Bronchial epithelial cell (primary cell): ENCODE results near the gene HIVEP3. TPM values are rescaled to one million over a fixed set of nuclear protein-coding genes. Genes with fewer than 3 reads are reported as not detected.
A peak's percentile ranks its signal among the peaks of the same experiment; 100 is the strongest.

Source experiments
- DNase-seq: peaks from one replicate; pipeline ENCODE4 v3.0.0-alpha.2; 2010; ENCODE audit warnings: low read depth
- FAIRE-seq: peaks from 2 replicates; lab custom pipeline; 2011; peaks lifted over from hg19 to GRCh38; lab: Jason Lieb, UNC
- H3K27me3 ChIP-seq: 2 replicates; pipeline ENCODE4 v1.5.1; 2011; ENCODE audit warnings: low read length; ENCODE audit not compliant: control insufficient read depth, insufficient read depth
- H3K36me3 ChIP-seq: 2 replicates; pipeline ENCODE4 v1.5.1; 2011; ENCODE audit warnings: low read length; ENCODE audit not compliant: control insufficient read depth, insufficient read depth
- H3K4me3 ChIP-seq: 2 replicates; pipeline ENCODE4 v1.5.1; 2011; ENCODE audit warnings: mild to moderate bottlenecking, low read depth, low read length, control low read depth
- CTCF ChIP-seq: IDR thresholded peaks from 2 replicates; pipeline ENCODE4 v1.5.1; 2011; ENCODE audit warnings: mild to moderate bottlenecking, moderate library complexity, low read length, control low read depth, inconsistent platforms; ENCODE audit not compliant: insufficient read depth, severe bottlenecking
- total RNA-seq: library from RNA; depleted of rRNA; stranded (reverse); fragments of >200 nt; gene quantifications from 2 replicates; pipeline ENCODE4 v1.2.1, GENCODE V29; 2014

The HIVEP3 gene
- total RNA-seq, 1 donor from 2014 or later: under 0.01 TPM

DNA sequence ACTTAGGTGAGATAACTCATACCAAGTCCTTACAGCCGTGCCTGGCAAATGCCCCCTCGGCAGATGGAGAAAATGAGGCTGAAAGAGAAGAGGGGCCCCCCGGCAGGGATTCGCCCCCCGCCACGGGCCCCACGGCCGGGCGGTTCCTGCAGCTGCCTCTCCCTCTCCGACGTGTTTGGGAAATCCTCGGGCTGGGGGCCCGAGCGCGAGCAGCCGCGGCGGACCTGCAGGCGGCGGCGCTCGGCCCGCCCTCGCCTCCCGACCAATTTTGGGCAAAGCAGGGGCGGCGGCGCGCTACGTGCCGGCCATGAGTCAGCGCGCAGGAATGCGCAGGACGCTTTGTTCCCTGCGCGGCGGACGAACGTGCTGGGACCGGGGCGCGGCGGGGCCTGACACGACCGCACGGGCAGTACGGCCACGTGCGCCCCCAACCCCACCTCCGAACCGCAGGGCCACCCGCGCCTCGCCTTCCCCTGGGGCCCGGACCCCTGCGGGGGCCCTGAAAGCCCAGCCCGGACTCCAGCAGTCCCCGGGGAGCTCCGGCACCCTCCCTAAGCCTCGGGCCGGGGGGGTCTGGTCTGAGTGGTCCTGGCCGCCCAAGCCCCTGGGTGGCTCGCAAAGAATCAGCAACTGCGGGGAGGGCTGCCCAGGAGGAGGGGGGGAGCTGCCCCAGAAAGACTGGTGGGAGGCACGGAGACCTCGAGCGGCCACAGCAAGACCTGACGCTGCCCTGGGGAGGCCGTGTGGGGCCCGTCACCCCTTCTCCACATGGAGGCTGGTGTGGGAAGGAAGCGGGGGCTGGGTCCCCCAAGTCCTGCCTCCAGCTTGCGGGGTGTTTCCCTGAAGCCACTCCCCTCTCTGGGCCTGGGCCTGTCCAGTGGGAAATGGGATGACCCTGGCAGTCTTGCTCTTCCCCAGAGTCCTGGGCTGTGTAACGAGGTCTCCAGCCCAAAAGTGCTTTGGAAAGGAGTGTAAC is 422.4 kb downstream of the HIVEP3 start:
- Histone ChIP-seq H3K4me3 (no peak overlapping the region), H3K36me3 (no peaks in the 10 kb centered on the region), H3K27me3 (no peaks in the 10 kb centered on the region)
- peak; percentile 72 for DNase-seq
- TF ChIP-seq CTCF: no peak
- FAIRE-seq: no peak

DNA sequence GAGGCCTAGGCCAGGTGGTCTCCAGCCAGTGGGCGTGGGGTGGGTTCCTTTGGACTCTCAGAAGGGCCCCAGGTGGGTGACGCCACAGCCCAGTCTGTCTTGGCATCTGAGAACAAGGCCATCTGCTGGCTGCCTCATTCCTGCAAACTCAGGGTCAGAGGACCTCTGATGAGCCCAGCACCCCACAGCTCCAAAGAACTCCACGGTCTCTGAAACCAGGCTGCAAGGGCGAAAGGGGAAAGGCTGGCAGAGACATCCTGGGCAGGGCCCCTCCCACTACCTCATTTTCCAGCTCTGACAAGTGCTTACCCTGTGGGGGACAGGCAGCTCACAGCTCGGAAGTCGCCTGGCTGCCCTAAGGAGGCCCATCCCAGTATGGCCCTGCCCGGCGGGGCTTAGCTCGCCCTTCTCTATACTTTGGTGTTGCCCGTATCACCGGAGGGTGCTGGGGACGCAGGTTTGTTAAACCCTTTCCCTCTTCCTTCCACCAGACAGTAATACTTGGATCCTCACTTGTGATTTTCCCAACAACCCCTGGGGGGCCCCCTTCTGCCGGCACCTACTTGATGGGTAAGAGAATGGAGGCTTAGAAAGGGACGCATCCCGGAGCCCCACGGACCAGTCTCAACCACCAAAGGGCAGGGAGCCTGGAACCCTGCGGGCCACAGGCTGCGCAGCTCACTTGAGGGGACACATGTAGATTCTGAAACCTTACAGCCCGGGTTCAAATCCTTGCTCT is 423.3 kb downstream of the HIVEP3 start:
- Histone ChIP-seq H3K4me3 (no peak overlapping the region), H3K27me3 (no peaks in the 10 kb centered on the region), H3K36me3 (no peaks in the 10 kb centered on the region)
- TF ChIP-seq CTCF: peak; percentile 46
- DNase-seq (no peak), FAIRE-seq (no peak)

GRCh38 chr1:41494351-41495209 is 424.1 kb downstream of the HIVEP3 start:
- no peak for TF ChIP-seq CTCF
- H3K4me3 ChIP-seq: no peak overlapping the region
- FAIRE-seq (no peak), DNase-seq (no peak)
- no peaks in the 10 kb centered on the region for H3K27me3 ChIP-seq
- no peaks in the 10 kb centered on the region for H3K36me3 ChIP-seq

DNA sequence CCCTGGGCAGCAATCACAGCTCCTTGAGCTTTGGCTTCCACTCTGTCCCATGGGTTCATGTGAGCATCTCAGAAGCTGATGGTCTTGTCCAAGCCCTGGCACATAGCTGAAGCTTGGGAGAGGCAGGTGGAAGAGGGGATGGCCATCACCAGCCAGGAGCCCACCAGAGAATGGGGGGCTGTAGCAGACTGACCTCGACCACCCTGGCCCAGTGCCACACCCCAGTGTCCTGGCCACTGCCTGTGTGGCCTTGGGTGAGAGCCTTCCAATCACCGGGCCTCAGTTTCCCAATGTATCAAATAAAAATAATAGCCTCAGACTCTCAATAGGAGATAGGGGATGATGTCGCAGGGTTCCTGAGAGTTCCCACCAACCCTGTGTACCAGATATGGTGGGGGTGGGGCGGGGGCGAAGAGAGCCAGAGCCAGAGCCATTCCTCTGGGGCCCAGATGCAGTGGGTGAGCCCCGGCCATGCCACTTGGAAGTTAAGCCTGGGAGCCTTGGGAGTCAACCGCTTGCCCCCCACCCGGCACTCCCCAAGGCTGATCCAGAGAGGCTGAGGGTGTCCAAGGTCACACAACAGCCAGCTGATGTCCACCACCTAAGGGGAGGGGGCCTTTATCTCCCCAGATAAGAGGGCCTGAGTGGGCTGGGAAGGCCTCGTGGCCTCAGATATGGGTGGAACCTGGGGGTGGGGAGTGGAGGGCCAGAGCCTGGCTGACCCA is 424.9 kb downstream of the HIVEP3 start:
- Histone ChIP-seq H3K27me3 (no peaks in the 10 kb centered on the region), H3K4me3 (no peak overlapping the region), H3K36me3 (no peaks in the 10 kb centered on the region)
- no peak for TF ChIP-seq CTCF
- DNase-seq (no peak), FAIRE-seq (no peak)

GRCh38 chr1:41493117-41493536 is 425.6 kb downstream of the HIVEP3 start:
- Histone ChIP-seq H3K27me3 (no peaks in the 10 kb centered on the region), H3K36me3 (no peaks in the 10 kb centered on the region), H3K4me3 (no peak overlapping the region)
- no peak for TF ChIP-seq CTCF
- DNase-seq (peak; percentile 95), FAIRE-seq (no peak)
